GM12874 (cell line): ENCODE data around the gene GNAO1.

Experiments
- TF ChIP-seq, protein P1 (sequence below): IDR thresholded peaks from 2 replicates; pipeline ENCODE4 v1.5.1; 2011; ENCODE audit warnings: low read depth, mild to moderate bottlenecking, control low read depth, low read length, moderate library complexity; ENCODE audit not compliant: insufficient read depth

Gene GNAO1

GRCh38 chr16:56356276-56357240 is 165.3 kb downstream of the GNAO1 start:
- TF ChIP-seq, protein P1, sequence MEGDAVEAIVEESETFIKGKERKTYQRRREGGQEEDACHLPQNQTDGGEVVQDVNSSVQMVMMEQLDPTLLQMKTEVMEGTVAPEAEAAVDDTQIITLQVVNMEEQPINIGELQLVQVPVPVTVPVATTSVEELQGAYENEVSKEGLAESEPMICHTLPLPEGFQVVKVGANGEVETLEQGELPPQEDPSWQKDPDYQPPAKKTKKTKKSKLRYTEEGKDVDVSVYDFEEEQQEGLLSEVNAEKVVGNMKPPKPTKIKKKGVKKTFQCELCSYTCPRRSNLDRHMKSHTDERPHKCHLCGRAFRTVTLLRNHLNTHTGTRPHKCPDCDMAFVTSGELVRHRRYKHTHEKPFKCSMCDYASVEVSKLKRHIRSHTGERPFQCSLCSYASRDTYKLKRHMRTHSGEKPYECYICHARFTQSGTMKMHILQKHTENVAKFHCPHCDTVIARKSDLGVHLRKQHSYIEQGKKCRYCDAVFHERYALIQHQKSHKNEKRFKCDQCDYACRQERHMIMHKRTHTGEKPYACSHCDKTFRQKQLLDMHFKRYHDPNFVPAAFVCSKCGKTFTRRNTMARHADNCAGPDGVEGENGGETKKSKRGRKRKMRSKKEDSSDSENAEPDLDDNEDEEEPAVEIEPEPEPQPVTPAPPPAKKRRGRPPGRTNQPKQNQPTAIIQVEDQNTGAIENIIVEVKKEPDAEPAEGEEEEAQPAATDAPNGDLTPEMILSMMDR: peak; percentile 95

GRCh38 chr16:56357241-56357764 is 166.0 kb downstream of the GNAO1 start:
- TF ChIP-seq, protein P1: no peak

GRCh38 chr16:56357765-56358322 is 166.6 kb downstream of the GNAO1 start:
- TF ChIP-seq, protein P1: no peak

- TF ChIP-seq, protein P1: no peak
Observed at GRCh38 chr16:56360117-56361008, 169.1 kb downstream of the GNAO1 start.

GRCh38 chr16:56362057-56362655 is 170.9 kb downstream of the GNAO1 start:
- TF ChIP-seq, protein P1: no peak

- TF ChIP-seq, protein P1: no peak
Observed at GRCh38 chr16:56362706-56363105, 171.4 kb downstream of the GNAO1 start.
